GM12878 (cell line): ENCODE measurements around the gene RIPK4. TPM values are rescaled to one million over a fixed set of nuclear protein-coding genes. Genes with fewer than 3 reads are reported as not detected.

Source experiments
- ATAC-seq: fragments of 200-7000 bp; cut with Tn5 transposase; 3 replicates; pipeline ENCODE4 v1.9.1; 2020; ENCODE audit warnings: mild to moderate bottlenecking, moderate library complexity
- BruUV-seq: library from RNA; stranded (reverse); fragments of 400-500 nt; replicated peaks from 2 replicates; lab custom pipeline; 2021; lab: Mats Ljungman, UMichigan
- CTCF ChIA-PET: fragments of 300-600 bp; sonication (Branson Sonifier 250); formaldehyde crosslinking; extraction: SDS; loops from one replicate; lab custom pipeline; 2021; ENCODE audit warnings: inconsistent platforms; lab: Yijun Ruan, JAX
- POLR2A ChIA-PET: fragments of 350-600 bp; formaldehyde crosslinking; extraction: SDS; loops from one replicate; lab custom pipeline; 2021; ENCODE audit warnings: inconsistent platforms; lab: Charles Lee
- RAD21 ChIA-PET: fragments of 300-600 bp; sonication (Branson Sonifier 250); formaldehyde crosslinking; loops from one replicate; lab custom pipeline; 2023; ENCODE audit warnings: antibody characterized with exemption; ENCODE audit not compliant: unreplicated experiment; lab: Charles Lee
- SMC1A ChIA-PET: fragments of 300-600 bp; sonication (Branson Sonifier 250); formaldehyde crosslinking; loops from one replicate; lab custom pipeline; 2023; ENCODE audit not compliant: unreplicated experiment, uncharacterized antibody; lab: Charles Lee
- DNase-seq: peaks from one replicate; pipeline ENCODE4 v3.0.0-alpha.2; 2011; ENCODE audit warnings: low read depth, low spot score
- FAIRE-seq: peaks from 3 replicates; lab custom pipeline; 2011; peaks lifted over from hg19 to GRCh38; lab: Jason Lieb, UNC
- H2AFZ ChIP-seq: 2 replicates; pipeline ENCODE4 v1.6.0; 2011; ENCODE audit warnings: low read depth, low read length, control low read depth; ENCODE audit not compliant: control insufficient read depth
- H3K27ac ChIP-seq: 2 replicates; pipeline ENCODE4 v1.5.1; 2011; ENCODE audit warnings: control low read depth; ENCODE audit not compliant: control insufficient read depth, insufficient read depth
- H3K27me3 ChIP-seq, 2 experiments: replicated peaks in 1 of 2; 2 replicates each; pipeline versions ENCODE4 v1.6.0 to v1.6.1; 2011; ENCODE audit warnings: low read length in 1 of 2; ENCODE audit not compliant: control insufficient read depth in 2 of 2, insufficient read depth in 2 of 2
- H3K36me3 ChIP-seq, 2 experiments: 2 replicates each; pipeline ENCODE4 v1.5.1; 2011; ENCODE audit warnings: low read length in 1 of 2; ENCODE audit not compliant: control insufficient read depth in 2 of 2, insufficient read depth in 2 of 2
- H3K4me1 ChIP-seq: 2 replicates; pipeline ENCODE4 v1.6.1; 2011; ENCODE audit warnings: mild to moderate bottlenecking, low read length, moderate library complexity, mixed read lengths; ENCODE audit not compliant: control insufficient read depth, insufficient read depth
- H3K4me2 ChIP-seq: 2 replicates; pipeline ENCODE4 v1.6.0; 2011; ENCODE audit warnings: control low read depth; ENCODE audit not compliant: control insufficient read depth, insufficient read depth
- H3K4me3 ChIP-seq: fragments of 200-600 bp; sonication (generic); 2 replicates; pipeline ENCODE4 v1.5.1; 2016
- H3K79me2 ChIP-seq: 2 replicates; pipeline ENCODE4 v1.6.0; 2011; ENCODE audit warnings: low read length; ENCODE audit not compliant: control insufficient read depth, insufficient read depth
- H3K9ac ChIP-seq: 2 replicates; pipeline ENCODE4 v1.8.0; 2011; ENCODE audit warnings: low read length, control low read depth, mixed read lengths; ENCODE audit not compliant: control insufficient read depth, insufficient read depth
- H3K9me3 ChIP-seq: replicated peaks from 3 replicates; pipeline ENCODE4 v1.5.1; 2011; ENCODE audit warnings: mild to moderate bottlenecking, low read length; ENCODE audit not compliant: control insufficient read depth, insufficient read depth
- H4K20me1 ChIP-seq: 2 replicates; pipeline ENCODE4 v1.6.0; 2011; ENCODE audit not compliant: control insufficient read depth, insufficient read depth
- BCLAF1 ChIP-seq: fragments of 450-650 bp; IDR thresholded peaks from 2 replicates; pipeline ENCODE4 v1.6.1; 2017; ENCODE audit warnings: antibody characterized with exemption, mild to moderate bottlenecking, moderate library complexity
- CTCF ChIP-seq, 3 experiments: IDR thresholded peaks in 2 of 3; conservative IDR thresholded peaks in 1 of 3; 2 replicates each; pipeline ENCODE4 v1.5.1; 2011; ENCODE audit warnings: low read depth in 3 of 3, low read length in 3 of 3, mild to moderate bottlenecking in 3 of 3, control low read depth in 2 of 3, moderate library complexity in 2 of 3, inconsistent platforms in 1 of 3, mixed read lengths in 1 of 3; ENCODE audit not compliant: control insufficient read depth in 2 of 3, insufficient read depth in 1 of 3; ENCODE audit errors: extremely low read depth in 1 of 3
- EED ChIP-seq: sonication (generic); IDR thresholded peaks from 2 replicates; pipeline ENCODE4 v1.6.1; 2016; ENCODE audit warnings: antibody characterized with exemption, low read depth
- FOXK2 ChIP-seq: fragments of 450-650 bp; IDR thresholded peaks from 2 replicates; pipeline ENCODE4 v1.6.1; 2017; ENCODE audit warnings: mild to moderate bottlenecking, moderate library complexity
- HDAC6 ChIP-seq: fragments of 200-600 bp; sonication (generic); IDR thresholded peaks from one replicate; pipeline ENCODE4 v1.8.0; 2017; ENCODE audit warnings: antibody characterized with exemption; ENCODE audit not compliant: unreplicated experiment
- HSF1 ChIP-seq: fragments of 150-350 bp; IDR thresholded peaks from 2 replicates; pipeline ENCODE4 v1.6.1; 2014; ENCODE audit warnings: mild to moderate bottlenecking, low read depth, low read length
- MAX ChIP-seq: IDR thresholded peaks from 2 replicates; pipeline ENCODE4 v1.6.1; 2012; ENCODE audit warnings: low read depth, low read length, improper control_type of control experiment
- NFIC ChIP-seq: IDR thresholded peaks from 2 replicates; pipeline ENCODE4 v1.6.1; 2012; ENCODE audit warnings: low read depth, mild to moderate bottlenecking, inconsistent platforms, low read length, moderate library complexity
- POLR2AphosphoS5 ChIP-seq: IDR thresholded peaks from 2 replicates; pipeline ENCODE4 v1.6.1; 2011; ENCODE audit warnings: mild to moderate bottlenecking, low read length, inconsistent platforms
- RAD21 ChIP-seq: IDR thresholded peaks from 2 replicates; pipeline ENCODE4 v1.6.1; 2011; ENCODE audit warnings: mild to moderate bottlenecking, low read depth, low read length, moderate library complexity; ENCODE audit not compliant: insufficient read depth
- RB1 ChIP-seq: fragments of 450-650 bp; formaldehyde crosslinking; IDR thresholded peaks from 2 replicates; pipeline ENCODE4 v1.6.1; 2017; ENCODE audit warnings: mild to moderate bottlenecking, borderline replicate concordance
- SIN3A ChIP-seq: IDR thresholded peaks from 2 replicates; pipeline ENCODE4 v1.6.1; 2012; ENCODE audit warnings: low read depth, low read length, improper control_type of control experiment
- SMARCA5 ChIP-seq: fragments of 450-650 bp; IDR thresholded peaks from 2 replicates; pipeline ENCODE4 v1.6.1; 2017; ENCODE audit warnings: mild to moderate bottlenecking
- ZBED1 ChIP-seq: IDR thresholded peaks from 2 replicates; pipeline ENCODE4 v1.6.1; 2016; ENCODE audit warnings: borderline replicate concordance
- ZNF217 ChIP-seq: fragments of 450-650 bp; IDR thresholded peaks from 2 replicates; pipeline ENCODE4 v1.6.1; 2017; ENCODE audit warnings: antibody characterized with exemption, mild to moderate bottlenecking
- ZNF24 ChIP-seq: fragments of 450-650 bp; IDR thresholded peaks from 2 replicates; pipeline ENCODE4 v1.6.1; 2017; ENCODE audit warnings: antibody characterized with exemption, mild to moderate bottlenecking
- ZNF622 ChIP-seq: fragments of 450-650 bp; IDR thresholded peaks from 2 replicates; pipeline ENCODE4 v1.6.1; 2017; ENCODE audit warnings: mild to moderate bottlenecking, inconsistent platforms
- ZZZ3 ChIP-seq: IDR thresholded peaks from 2 replicates; pipeline ENCODE4 v1.6.1; 2011; ENCODE audit warnings: low read depth; ENCODE audit not compliant: control insufficient read depth, insufficient read length
- WGBS: methylation state at CpG from one replicate; pipeline ENCODE4 v1.1.6; 2016; ENCODE audit warnings: low lambda C conversion rate; ENCODE audit not compliant: insufficient replicate concordance, insufficient coverage; ENCODE audit errors: missing lambda C conversion rate; 5-methylcytosine and 5-hydroxymethylcytosine counted together
- in situ Hi-C: fragments of 300-500 bp; cut with MboI; formaldehyde crosslinking; loops from 9 replicates; pipeline ENCODE4 v1.14.3; 2018; ENCODE audit warnings: mixed read lengths
- intact Hi-C: fragments of 100-400 bp; cut with micrococcal nuclease; formaldehyde crosslinking; loops from one replicate; pipeline ENCODE4 v1.14.2; 2022; ENCODE audit not compliant: unreplicated experiment
- polyA plus RNA-seq, 11 experiments: library from polyadenylated mRNA; depleted of rRNA in 4 of 11; unstranded in 6 of 11; stranded (reverse) in 5 of 11; fragments of >200 nt; fragmentation: Nextera tagmentation in 4 of 11; fragmentation: Illumina TruSeq in 1 of 11; extraction: Ambion mirVana in 4 of 11; extraction: Trizol in 1 of 11; gene quantifications; 1 replicate in 1 of 11; 2 replicates in 10 of 11; pipeline versions ENCODE4 v1.2.1 to v1.2.3, GENCODE V29; 2011 to 2016; ENCODE audit warnings: inconsistent platforms in 2 of 11, missing spikeins in 2 of 11, low read depth in 1 of 11
- total RNA-seq, 4 experiments: library from RNA; depleted of rRNA in 3 of 4; stranded (reverse); fragments of >200 nt in 3 of 4; fragmentation: Illumina TruSeq in 1 of 4; extraction: Trizol in 1 of 4; gene quantifications; 2 replicates each; pipeline versions ENCODE4 v1.2.1 to v1.2.3, GENCODE V29; 2013 to 2021

The RIPK4 gene
- total and polyA plus RNA-seq, 10 of the 15 experiments (the other 5 are each of a cell fraction or from before 2014, with no cell fraction given): 0.05 TPM; not detected in 9

- no peak for ATAC-seq
- DNase-seq: no peak
- BruUV-seq: no TSS peak
- no peaks in the 10 kb centered on the region for H3K4me1 ChIP-seq
- 45% methylated on average over 7 of the region's 7 CpGs for WGBS
- no peaks in the 10 kb centered on the region; the same call in 2 of the 3 replicates for H3K9me3 ChIP-seq
- H3K36me3 ChIP-seq: no peaks in the 10 kb centered on the region
- no peak overlapping the region for H2AFZ ChIP-seq
- ChIA-PET CTCF (no interaction called here), SMC1A (no interaction called here), RAD21 (no interaction called here), POLR2A (no interaction called here)
- no peak for FAIRE-seq
- no peak overlapping the region for H3K4me3 ChIP-seq
- H3K79me2 ChIP-seq: no peaks in the 10 kb centered on the region
- H4K20me1 ChIP-seq: no peaks in the 10 kb centered on the region
- no peaks in the 10 kb centered on the region; a peak in 2 of 4 replicates for H3K27me3 ChIP-seq
- no peak overlapping the region for H3K27ac ChIP-seq
- no peak overlapping the region for H3K9ac ChIP-seq
- H3K4me2 ChIP-seq: no peak overlapping the region
- TF ChIP-seq ZNF217 (no peak), RAD21 (no peak), FOXK2 (no peak), POLR2AphosphoS5 (no peak), SMARCA5 (no peak), BCLAF1 (no peak), ZNF24 (no peak), HSF1 (no peak), MAX (no peak), NFIC (no peak), HDAC6 (no peak), ZNF622 (no peak), SIN3A (no peak), ZBED1 (no peak), CTCF (IDR thresholded peaks at IDR 0.05 in 2 of 3, conservative IDR thresholded peaks at IDR 0.05 in 1 of 3; ENCODE audit: control insufficient read depth in 2 of 3, extremely low read depth in 1 of 3, insufficient read depth in 1 of 3, low read depth in 3 of 3, low read length in 3 of 3) (no peak), EED (no peak), ZZZ3 (no peak), RB1 (no peak)
- in situ Hi-C loops: no loop called here
- intact Hi-C loops: no loop called here
These were observed 57.7 kb downstream of the RIPK4 start for GRCh38 chr21:41709166-41709565.
